ENCODE measurements around the gene SIT1.

- TF ChIP-seq POLR2A (IDR thresholded peaks at IDR 0.05; ENCODE audit: low read length) = no peak
- no peak for TF ChIP-seq GATA1 (IDR thresholded peaks at IDR 0.05; ENCODE audit: low read depth, low read length)
These were observed 35.8 kb upstream of the SIT1 start for GRCh38 chr9:35686222-35687203.
